Pancreas (tissue), 10 donors: Measurements from ENCODE around the gene RELL1. TPM values are rescaled to one million over a fixed set of nuclear protein-coding genes. Genes with fewer than 3 reads are reported as not detected.
A peak's percentile ranks its signal among the peaks of the same experiment; 100 is the strongest.

ENCODE experiments used
- ATAC-seq, 4 donors: fragments of 200-7000 bp; cut with Tn5 transposase; one replicate each; pipeline versions ENCODE4 v1.8.0 to v1.9.1; 2020; ENCODE audit warnings: mild to moderate bottlenecking in 4 of 4, moderate library complexity in 4 of 4
- DNase-seq, 6 donors: peaks; one replicate each; pipeline ENCODE4 v3.0.0-alpha.2; 2020
- FAIRE-seq: peaks from 2 replicates; lab custom pipeline; 2012; peaks lifted over from hg19 to GRCh38; lab: Jason Lieb, UNC
- H3K27ac ChIP-seq, 4 donors: fragments of 200-600 bp; sonication (generic); 1 replicate in 3 of 4; 2 replicates in 1 of 4; pipeline versions ENCODE4 v1.5.0 to v1.8.0; 2020
- H3K27me3 ChIP-seq, 4 donors: fragments of 200-600 bp; one replicate each; pipeline ENCODE4 v1.8.0; 2021
- H3K36me3 ChIP-seq, 3 donors: fragments of 200-600 bp; sonication (generic) in 1 of 3; one replicate each; pipeline versions ENCODE4 v1.5.0 to v1.8.0; 2020 to 2021
- H3K4me1 ChIP-seq, 3 donors: fragments of 200-600 bp; one replicate each; pipeline ENCODE4 v1.8.0; 2021
- H3K4me3 ChIP-seq, 4 donors: fragments of 200-600 bp; sonication (generic) in 2 of 4; one replicate each; pipeline versions ENCODE4 v1.5.0 to v1.8.0; 2020 to 2021
- H3K9me3 ChIP-seq, 4 donors: fragments of 200-600 bp; one replicate each; pipeline ENCODE4 v1.8.0; 2021
- CTCF ChIP-seq, 4 donors: fragments of 200-600 bp; sonication (generic) in 3 of 4; IDR thresholded peaks; one replicate each; pipeline versions ENCODE4 v1.5.0 to v1.8.0; 2021; ENCODE audit warnings: antibody characterized with exemption in 4 of 4
- WGBS, 2 donors: extraction: QIAGEN DNeasy Blood & Tissue Kit; methylation state at CpG; one replicate each; pipeline ENCODE4 v1.1.7; 2013; 5-methylcytosine and 5-hydroxymethylcytosine counted together
- intact Hi-C, 3 donors: fragments of 100-400 bp; cut with DNase I; formaldehyde crosslinking; loops; one replicate each; pipeline versions ENCODE4 v1.11.1 to v1.14.2; 2022
- polyA plus RNA-seq, 2 donors: library from polyadenylated mRNA; stranded (reverse); fragments of 200-250 nt; gene quantifications; one replicate each; pipeline ENCODE4 v1.2.3, GENCODE V29; 2013
- total RNA-seq, 6 donors: library from RNA; stranded (reverse); fragmentation: NEBNext Ultra II Directional in 4 of 6; extraction: Animal tissue kit (Norgen Biotek cat#: 25700) in 4 of 6; gene quantifications; one replicate each; pipeline versions ENCODE4 v1.2.1 to v1.2.4, GENCODE V29; 2021 to 2023
- donor health status: healthy with polysubstance abuse.
- donor health status: DM: no; HTN: no; CAD: no; lungs with moderate emphysema.
- donor health status: DM: no; HTN: no; CAD: no.
- donor health status: control.
- donor health status: control.
- donor health status: Bipolar disorder and iron deficiency.
- donor health status: DM: yes; HTN: yes; CAD: no.
- donor health status: DM: no; HTN: no; CAD: no.
- donor health status: DM: no; HTN: no; CAD: no.
- donor health status: DM: yes; HTN: yes; CAD: no.

RELL1 gene
- 10 to 100 TPM in 2 of 6 donors, 1 to 10 TPM in 4; 3.9 to 17.1 (median 5.0) TPM for total RNA-seq
- polyA plus RNA-seq, result 1 to 10 TPM in 1 of 2 donors, under 1 TPM in 1; 0.38 to 1.4 TPM

- Histone ChIP-seq H3K27me3 (no peaks in the 10 kb centered on the region), H3K27ac (peak within 1 kb of the TSS; percentile 80 to 90 (median 85)), H3K4me1 (peaks cover 0 to 21% (median 0%) of the 10 kb centered on the region in 3 donors), H3K4me3 (peak within 1 kb of the TSS; percentile 71 to 99 (median 84)), H3K36me3 (no peaks in the 10 kb centered on the region), H3K9me3 (no peaks in the 10 kb centered on the region)
- FAIRE-seq (peak; percentile 86), ATAC-seq (peak; percentile 91 to 96 (median 94)), DNase-seq (peak; percentile 99 to 100 (median 100))
- no peak for TF ChIP-seq CTCF (IDR thresholded peaks at IDR 0.05)
- intact Hi-C loops, result no loop called here
- WGBS, 2 donors, result 0 to 1% methylated on average over 40 to 58 of the region's 58 CpGs
Measured at GRCh38 chr4:37686373-37687193, at the start of gene RELL1. TSS of gene RELL1 (minus strand) at chr4:37686376. CDS start at chr4:37686287, 89 bp downstream.

GRCh38 chr4:37735578-37735977, 49.4 kb upstream of the RELL1 start:
- peak in 3 of 4 donors; percentile 53 to 84 (median 59) for ATAC-seq
- H3K9me3 ChIP-seq, result no peaks in the 10 kb centered on the region
- WGBS, 2 donors, result 81 to 94% methylated on average over 5 of the region's 5 CpGs
- no peaks in the 10 kb centered on the region for H3K4me1 ChIP-seq
- H3K4me3 ChIP-seq, result no peak overlapping the region
- no peaks in the 10 kb centered on the region for H3K27me3 ChIP-seq
- intact Hi-C loops, result no loop called here
- no peak for FAIRE-seq
- no peak for TF ChIP-seq CTCF (IDR thresholded peaks at IDR 0.05)
- no peak overlapping the region for H3K27ac ChIP-seq
- H3K36me3 ChIP-seq, result no peaks in the 10 kb centered on the region
- DNase-seq, result peak in 1 of 6 donors; percentile 27

- WGBS, 2 donors, result 87 to 91% methylated on average over 3 of the region's 3 CpGs
- ATAC-seq, result no peak
- intact Hi-C loops, result no loop called here
- H3K4me3 ChIP-seq, result no peak overlapping the region
- no peaks in the 10 kb centered on the region for H3K36me3 ChIP-seq
- H3K4me1 ChIP-seq, result no peaks in the 10 kb centered on the region
- H3K27ac ChIP-seq, result no peak overlapping the region
- H3K9me3 ChIP-seq, result no peaks in the 10 kb centered on the region
- no peak for FAIRE-seq
- no peak for DNase-seq
- TF ChIP-seq CTCF (IDR thresholded peaks at IDR 0.05), result no peak
- no peaks in the 10 kb centered on the region for H3K27me3 ChIP-seq
Measured at GRCh38 chr4:37734989-37735388, 48.8 kb upstream of the RELL1 start.

- FAIRE-seq, result no peak
Measured at GRCh38 chr4:37733240-37733867, 47.2 kb upstream of the RELL1 start.

More at GRCh38 chr4:37733240-37733867, 47.2 kb upstream of the RELL1 start:
- ATAC-seq (no peak), DNase-seq (no peak)
- H3K36me3 ChIP-seq, result no peaks in the 10 kb centered on the region
- no peak overlapping the region for H3K4me3 ChIP-seq
- intact Hi-C loops, result no loop called here
- no peaks in the 10 kb centered on the region for H3K27me3 ChIP-seq
- no peaks in the 10 kb centered on the region for H3K4me1 ChIP-seq
- no peak overlapping the region for H3K27ac ChIP-seq
- 38 to 53% methylated on average over 6 of the region's 6 CpGs for WGBS, 2 donors
- no peak for TF ChIP-seq CTCF (IDR thresholded peaks at IDR 0.05)
- no peaks in the 10 kb centered on the region for H3K9me3 ChIP-seq
